Measurements from ENCODE around the gene PSME2.

Gene PSME2

GRCh38 chr14:24146453-24146977, at the start of gene PSME2:
TSS of gene PSME2 (minus strand) at chr14:24146610. CDS start at chr14:24146581, 29 bp downstream.
- DNase-seq, result peak; percentile 97

- DNase-seq, result peak; percentile 85
Observed at GRCh38 chr14:24195186-24196070, 49.0 kb upstream of the PSME2 start, which contains the start of gene TM9SF1. TSS of gene TM9SF1 (minus strand) at chr14:24195441. CDS start at chr14:24195019, 422 bp downstream.

DNA sequence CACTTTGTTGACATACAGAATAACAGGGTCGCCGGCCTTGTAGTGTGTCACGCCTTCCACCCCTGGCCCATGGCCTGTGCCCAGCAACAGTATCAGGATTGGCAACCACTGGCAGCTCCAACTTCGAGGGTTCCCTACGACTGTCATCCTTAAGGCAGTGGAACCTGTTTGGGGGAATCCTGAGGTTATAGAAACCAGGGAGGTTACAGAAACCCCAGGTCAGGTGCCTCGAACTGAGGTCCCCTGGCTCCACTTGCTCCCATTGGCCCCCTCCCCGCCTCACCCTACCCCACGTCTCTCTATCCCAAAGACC, 48.4 kb upstream of the PSME2 start:
- no peak for DNase-seq

DNA sequence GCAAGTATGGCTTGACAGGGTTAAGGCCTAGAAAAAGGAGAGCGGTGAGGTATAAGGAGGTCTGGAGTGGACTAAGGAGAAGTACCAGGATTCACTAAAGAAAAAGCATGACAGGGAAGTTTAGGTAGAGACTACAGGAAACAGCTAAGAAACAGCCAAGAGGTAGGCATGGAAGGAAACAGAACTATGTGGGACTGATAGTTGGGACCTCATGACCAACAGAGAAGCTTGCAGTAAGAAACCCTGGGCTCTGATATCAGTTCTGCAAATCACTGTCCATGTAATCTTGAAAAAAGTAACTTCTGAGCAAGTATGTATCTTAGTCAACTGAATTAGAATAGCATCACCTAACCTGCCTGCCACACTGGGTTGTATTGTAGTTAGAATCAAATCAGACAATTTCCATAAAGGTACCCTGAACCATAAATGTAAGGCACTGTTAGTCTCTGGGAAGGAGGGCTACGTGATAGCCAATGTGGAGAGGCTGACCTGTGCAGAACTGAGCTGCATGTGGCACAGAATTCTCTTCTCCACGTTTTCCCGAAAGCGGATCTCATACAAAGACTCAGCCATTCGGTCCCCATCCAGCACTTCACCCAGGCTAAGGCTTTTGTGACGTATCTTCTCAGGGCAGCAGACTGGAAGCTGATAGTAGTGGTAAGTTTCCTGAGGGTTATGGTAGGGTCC, 47.9 kb upstream of the PSME2 start:
- no peak for DNase-seq

GRCh38 chr14:24192933-24193332, 46.5 kb upstream of the PSME2 start:
- no peak for DNase-seq

GRCh38 chr14:24190416-24190815, 44.0 kb upstream of the PSME2 start:
- no peak for DNase-seq

DNA sequence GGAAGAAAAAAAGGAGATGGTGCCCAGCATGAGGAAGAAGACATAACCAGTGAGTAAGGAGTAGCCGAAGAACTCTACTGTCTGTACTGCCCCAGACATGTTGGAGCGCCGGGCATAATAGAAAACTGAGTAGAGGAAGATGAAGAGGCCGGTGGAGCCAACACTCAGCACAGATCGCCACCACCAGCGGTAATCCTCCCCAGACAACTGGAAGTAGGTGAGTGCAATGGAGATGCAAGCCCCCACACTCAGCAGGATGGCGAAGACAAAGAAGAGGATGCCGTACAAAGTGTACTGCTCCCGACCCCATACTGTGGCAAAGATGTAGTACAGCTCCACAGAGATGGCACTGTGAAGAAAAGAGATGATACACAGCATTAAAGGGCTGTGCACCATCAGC, 43.0 kb upstream of the PSME2 start:
- DNase-seq, result no peak

- DNase-seq, result no peak
Observed at GRCh38 chr14:24189059-24189375, 42.6 kb upstream of the PSME2 start.

DNA sequence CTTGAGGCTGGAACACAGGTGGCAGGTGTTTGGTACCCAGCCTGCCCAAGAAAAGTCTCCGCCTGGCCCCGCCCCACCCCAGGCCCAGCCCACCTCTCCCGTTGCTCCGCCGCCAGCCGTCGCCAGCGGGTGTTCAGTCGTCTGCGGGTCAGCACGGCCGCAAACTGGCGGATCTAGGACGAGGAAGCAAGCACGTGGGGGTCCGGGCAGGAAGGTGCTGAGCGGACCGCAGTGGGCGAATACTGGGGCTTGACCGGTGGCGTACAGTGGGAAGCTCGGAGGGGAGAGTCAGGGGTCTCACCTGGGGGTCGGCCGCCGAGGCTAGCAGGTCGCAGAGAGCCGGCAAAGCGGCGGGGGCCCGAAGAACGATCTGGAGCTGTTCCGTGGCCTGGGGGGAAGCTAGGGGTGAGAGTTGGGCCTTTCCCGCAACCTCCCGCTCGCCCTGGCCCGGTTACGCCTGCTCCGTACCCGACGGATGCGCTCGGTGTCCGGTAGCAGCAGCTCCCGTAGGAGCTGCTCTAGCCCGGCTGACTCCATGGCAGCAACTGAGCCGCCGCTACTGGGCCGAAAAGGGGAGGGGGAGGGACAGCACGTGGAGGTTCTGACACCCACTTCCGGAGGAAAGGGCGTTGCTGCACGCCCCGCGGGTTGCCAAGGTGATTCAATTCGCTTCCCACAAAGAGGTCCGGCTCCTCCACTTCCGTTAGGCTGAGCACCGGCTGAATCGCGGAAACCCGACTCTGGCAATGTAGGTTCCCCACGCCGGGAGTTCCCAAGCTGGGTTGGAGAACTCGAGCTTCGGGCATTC, 42.0 kb upstream of the PSME2 start, which contains the start of gene IPO4:
Gene IPO4 (minus strand): TSS at position 566 of the 808 bp plus-strand sequence. CDS start 29 bp downstream, at position 537.
- DNase-seq, result peak; percentile 96

GRCh38 chr14:24187539-24187915, 41.1 kb upstream of the PSME2 start:
- no peak for DNase-seq

GRCh38 chr14:24186831-24187538, 40.6 kb upstream of the PSME2 start:
- no peak for DNase-seq

GRCh38 chr14:24185741-24186140, 39.3 kb upstream of the PSME2 start:
- DNase-seq, result no peak

GRCh38 chr14:24185026-24185425, 38.6 kb upstream of the PSME2 start:
- no peak for DNase-seq

DNA sequence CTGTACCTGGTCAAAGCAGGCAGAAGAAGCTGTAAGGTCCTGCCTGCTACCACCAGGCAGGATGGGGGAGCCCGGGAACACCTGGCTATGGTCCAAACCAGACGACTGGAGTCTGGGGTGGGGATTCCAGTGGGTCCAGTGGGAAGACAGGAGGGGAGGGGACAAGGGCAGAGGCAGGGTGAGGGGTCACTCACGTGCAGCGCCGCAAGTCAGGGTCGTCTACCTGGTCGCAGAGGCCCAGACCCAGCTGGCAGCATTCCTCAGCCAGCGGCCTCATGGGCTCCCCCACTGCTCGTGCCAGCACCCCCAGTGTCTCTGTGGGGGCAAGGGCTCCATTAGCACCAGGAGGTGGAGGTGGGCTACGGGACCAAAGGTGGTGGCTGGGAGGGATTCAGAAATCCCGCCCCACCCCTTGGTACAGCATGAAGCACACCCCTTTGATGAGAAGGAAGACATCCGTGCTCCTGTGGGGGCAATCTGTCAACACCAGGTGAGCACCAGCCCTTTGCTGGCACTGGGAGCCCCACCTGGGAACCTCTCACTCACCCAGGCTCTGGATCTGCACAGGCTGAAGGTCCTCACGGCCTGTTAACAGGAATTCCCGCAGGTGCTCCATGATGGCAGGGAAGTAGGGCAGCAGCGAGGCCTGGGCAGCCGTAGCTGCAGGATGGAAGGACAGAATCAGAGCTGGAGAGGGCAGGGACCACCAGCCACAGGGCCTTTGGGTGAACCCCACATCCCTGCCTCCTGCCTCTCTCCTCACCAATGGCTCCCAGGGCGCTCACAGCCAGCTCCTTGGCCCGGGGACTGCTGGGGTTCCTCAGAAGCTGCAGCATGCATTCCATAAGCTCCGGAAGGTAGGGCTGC, 37.9 kb upstream of the PSME2 start:
- DNase-seq, result no peak

GRCh38 chr14:24183014-24183481, 36.6 kb upstream of the PSME2 start:
- no peak for DNase-seq

DNA sequence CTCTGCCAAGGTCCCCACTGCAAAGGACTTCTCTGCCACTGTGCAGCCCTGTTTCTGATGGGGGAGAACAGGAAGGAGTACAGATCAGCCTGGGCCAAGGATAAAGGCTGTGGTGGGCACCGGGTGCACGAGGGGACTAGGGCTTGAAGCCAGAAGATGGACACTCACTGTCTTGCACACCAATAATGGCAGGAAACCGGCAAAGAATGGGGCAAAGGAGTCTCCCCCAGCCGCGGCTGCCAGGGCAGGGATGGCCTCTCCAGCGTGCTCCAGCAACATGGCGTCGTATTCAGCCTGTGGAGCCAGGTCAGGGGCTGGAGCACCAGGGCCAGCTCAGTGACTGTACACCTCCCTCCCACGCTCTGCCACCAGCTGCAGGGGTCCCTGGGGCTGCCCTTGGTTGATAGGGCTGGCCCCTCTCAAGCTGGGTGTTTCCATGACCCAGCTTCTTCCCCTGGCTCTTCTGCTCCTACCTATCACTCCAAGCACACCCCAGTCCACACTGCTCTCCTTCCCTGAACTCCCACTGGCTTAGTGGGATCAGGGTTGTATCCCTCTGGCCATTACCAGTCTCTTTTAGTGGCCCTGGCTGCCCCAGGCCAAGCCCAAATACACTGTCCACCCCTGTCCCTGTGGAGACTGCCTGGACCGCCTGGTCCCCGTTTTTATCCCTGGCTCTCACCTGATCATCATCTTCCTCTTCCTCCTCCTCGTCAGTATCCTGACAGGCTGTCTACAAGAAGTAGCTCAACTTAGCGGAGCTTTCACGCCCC, 35.9 kb upstream of the PSME2 start:
- no peak for DNase-seq

- no peak for DNase-seq
Observed at GRCh38 chr14:24181371-24182077, 35.1 kb upstream of the PSME2 start.

GRCh38 chr14:24179961-24180796, 33.8 kb upstream of the PSME2 start:
- DNase-seq, result no peak

Data from OCI-M1 (cell line).